Urothelium cell line (cell line): Measurements from ENCODE around the gene COL18A1.

Experiments
- DNase-seq: peaks from one replicate; pipeline ENCODE4 v3.0.0; 2011; ENCODE audit warnings: low spot score, mixed read lengths
- FAIRE-seq: peaks from 2 replicates; lab custom pipeline; 2011; peaks lifted over from hg19 to GRCh38; lab: Jason Lieb, UNC

COL18A1 gene

GRCh38 chr21:45412491-45412890 lies 7.5 kb downstream of the COL18A1 start:
- FAIRE-seq = no peak

GRCh38 chr21:45412909-45413611 lies 8.1 kb downstream of the COL18A1 start:
- DNase-seq (no peak), FAIRE-seq (no peak)

More at GRCh38 chr21:45412491-45412890, 7.5 kb downstream of the COL18A1 start:
- no peak for DNase-seq

GRCh38 chr21:45413922-45414321 lies 9.0 kb downstream of the COL18A1 start:
- FAIRE-seq (no peak), DNase-seq (no peak)

- DNase-seq (no peak), FAIRE-seq (no peak)
Measured at GRCh38 chr21:45414396-45415187, 9.6 kb downstream of the COL18A1 start.

- no peak for DNase-seq
- no peak for FAIRE-seq
Measured at GRCh38 chr21:45415188-45415942, 10.4 kb downstream of the COL18A1 start.

- FAIRE-seq (no peak), DNase-seq (no peak)
Measured at GRCh38 chr21:45415943-45416611, 11.1 kb downstream of the COL18A1 start.

- FAIRE-seq (no peak), DNase-seq (no peak)
Measured at GRCh38 chr21:45416620-45417019, 11.7 kb downstream of the COL18A1 start.

GRCh38 chr21:45417256-45417950 lies 12.4 kb downstream of the COL18A1 start:
- no peak for FAIRE-seq
- no peak for DNase-seq

GRCh38 chr21:45417951-45418300 lies 13.0 kb downstream of the COL18A1 start:
- DNase-seq (no peak), FAIRE-seq (no peak)

GRCh38 chr21:45418301-45419071 lies 13.5 kb downstream of the COL18A1 start:
- DNase-seq = no peak
- no peak for FAIRE-seq

GRCh38 chr21:45419162-45419561 lies 14.2 kb downstream of the COL18A1 start:
- DNase-seq = no peak
- peak; percentile 81 for FAIRE-seq

GRCh38 chr21:45420061-45421041 lies 15.4 kb downstream of the COL18A1 start:
- peak; percentile 33 for DNase-seq
- no peak for FAIRE-seq

GRCh38 chr21:45421071-45421845 lies 16.3 kb downstream of the COL18A1 start:
- no peak for FAIRE-seq

GRCh38 chr21:45421846-45422775 lies 17.1 kb downstream of the COL18A1 start:
- no peak for DNase-seq
- peak; percentile 77 for FAIRE-seq

More at GRCh38 chr21:45421071-45421845, 16.3 kb downstream of the COL18A1 start:
- no peak for DNase-seq

- no peak for FAIRE-seq
- no peak for DNase-seq
Measured at GRCh38 chr21:45423201-45423955, 18.4 kb downstream of the COL18A1 start.
